Measurements from ENCODE around the gene PILRB.
"Not testable (repeated sequence)": the region's sequence is repeated elsewhere in the genome, so short reads cannot be mapped to it uniquely, and the experiment has no call there.

DNA sequence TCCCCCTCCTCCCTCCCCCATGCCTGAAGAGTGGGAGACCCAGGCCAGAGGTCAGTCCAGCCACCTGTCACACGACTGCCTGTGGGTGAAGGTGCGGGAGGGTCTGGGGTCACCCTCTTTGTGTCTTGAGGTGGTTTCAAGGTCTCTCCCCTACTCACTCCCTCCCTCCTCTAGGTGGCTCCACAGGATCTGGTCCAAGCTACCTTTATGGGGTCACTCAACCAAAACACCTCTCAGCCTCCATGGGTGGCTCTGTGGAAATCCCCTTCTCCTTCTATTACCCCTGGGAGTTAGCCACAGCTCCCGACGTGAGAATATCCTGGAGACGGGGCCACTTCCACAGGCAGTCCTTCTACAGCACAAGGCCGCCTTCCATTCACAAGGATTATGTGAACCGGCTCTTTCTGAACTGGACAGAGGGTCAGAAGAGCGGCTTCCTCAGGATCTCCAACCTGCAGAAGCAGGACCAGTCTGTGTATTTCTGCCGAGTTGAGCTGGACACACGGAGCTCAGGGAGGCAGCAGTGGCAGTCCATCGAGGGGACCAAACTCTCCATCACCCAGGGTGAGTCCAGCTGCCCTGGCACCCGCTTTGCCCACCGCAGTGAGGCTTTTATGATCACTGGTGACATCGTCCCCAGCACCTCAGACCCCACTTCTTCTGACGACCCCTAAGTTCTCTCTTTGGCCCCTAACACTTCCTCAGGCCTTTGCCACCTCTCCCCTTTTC, 16.1 kb downstream of the PILRB start:
- not testable (repeated sequence) for TF ChIP-seq CTCF, POLR2A (IDR thresholded peaks at IDR 0.05)

All from body of pancreas (tissue), 4 donors.